RCC 7860 (cell line): Measurements from ENCODE around the gene HNRNPUL1.
"Not testable (repeated sequence)": the region's sequence is repeated elsewhere in the genome, so short reads cannot be mapped to it uniquely, and the experiment has no call there.

Experiments
- DNase-seq: peaks from one replicate; pipeline ENCODE4 v3.0.0-alpha.2; 2015; ENCODE audit warnings: low spot score
- FAIRE-seq: peaks from 2 replicates; lab custom pipeline; 2012; peaks lifted over from hg19 to GRCh38; lab: Jason Lieb, UNC

Gene HNRNPUL1

DNA sequence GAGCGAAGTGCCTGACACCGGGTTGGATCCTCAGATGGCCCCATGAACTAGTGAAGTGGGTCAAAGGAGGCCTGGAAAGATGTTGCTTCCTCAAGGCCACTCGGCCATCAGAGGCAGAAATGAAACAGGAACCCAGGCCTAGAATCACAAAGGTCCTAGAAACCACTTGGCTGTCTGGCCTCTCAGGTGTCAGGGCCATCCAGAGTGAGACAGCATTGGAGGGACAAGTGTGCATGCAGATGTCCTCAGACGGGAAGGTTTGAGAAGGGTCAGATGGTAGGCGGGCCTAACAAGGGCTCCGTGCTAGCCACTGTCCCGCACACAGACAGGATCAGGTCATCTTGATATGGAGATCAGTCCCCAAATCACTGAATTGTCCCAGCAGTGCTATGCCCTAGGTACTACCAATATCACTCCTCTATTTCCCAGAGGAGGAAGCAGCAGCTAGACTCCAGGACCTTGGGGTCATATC lies 60.1 kb downstream of the HNRNPUL1 start:
- FAIRE-seq, result no peak
- DNase-seq, result no peak

DNA sequence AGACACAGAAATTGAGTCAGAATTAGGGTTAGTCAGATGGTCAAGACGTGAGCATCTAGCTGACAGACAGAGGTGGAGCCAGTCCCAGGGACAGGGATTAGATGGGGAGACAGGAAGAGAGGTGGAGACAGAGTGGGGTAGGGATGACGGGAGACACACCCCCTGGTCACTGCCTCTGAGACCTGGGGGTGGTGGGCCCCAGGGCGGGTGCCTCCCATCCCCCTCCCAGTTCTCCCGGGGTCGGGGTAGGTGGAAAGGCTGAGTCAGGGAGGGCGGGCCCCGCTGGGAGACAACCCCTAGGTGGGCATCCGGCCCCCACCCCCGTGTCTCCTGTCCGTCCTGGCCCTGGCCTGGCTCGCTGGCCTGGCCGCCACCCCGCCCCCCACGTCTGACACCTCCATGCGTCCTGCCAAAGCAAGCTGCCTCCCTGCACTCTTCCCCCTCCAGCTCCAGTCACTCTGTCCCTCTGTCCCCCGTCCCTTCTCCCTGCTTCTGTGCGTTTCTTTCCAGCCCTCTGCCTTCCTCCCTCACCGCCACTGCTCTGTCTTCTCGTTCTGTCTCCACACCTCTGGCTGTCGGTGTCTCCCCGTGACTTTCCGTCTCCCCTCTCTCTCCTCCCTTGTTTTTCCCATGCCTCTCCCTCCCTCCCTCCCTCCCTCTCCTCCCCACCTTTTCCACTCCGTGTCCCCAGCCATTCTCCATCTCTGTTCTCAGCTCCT lies 60.9 kb downstream of the HNRNPUL1 start:
- peak; percentile 74 for DNase-seq
- FAIRE-seq, result peak; percentile 36

GRCh38 chr19:41325640-41325946 lies 61.4 kb downstream of the HNRNPUL1 start:
- DNase-seq (no peak), FAIRE-seq (no peak)

DNA sequence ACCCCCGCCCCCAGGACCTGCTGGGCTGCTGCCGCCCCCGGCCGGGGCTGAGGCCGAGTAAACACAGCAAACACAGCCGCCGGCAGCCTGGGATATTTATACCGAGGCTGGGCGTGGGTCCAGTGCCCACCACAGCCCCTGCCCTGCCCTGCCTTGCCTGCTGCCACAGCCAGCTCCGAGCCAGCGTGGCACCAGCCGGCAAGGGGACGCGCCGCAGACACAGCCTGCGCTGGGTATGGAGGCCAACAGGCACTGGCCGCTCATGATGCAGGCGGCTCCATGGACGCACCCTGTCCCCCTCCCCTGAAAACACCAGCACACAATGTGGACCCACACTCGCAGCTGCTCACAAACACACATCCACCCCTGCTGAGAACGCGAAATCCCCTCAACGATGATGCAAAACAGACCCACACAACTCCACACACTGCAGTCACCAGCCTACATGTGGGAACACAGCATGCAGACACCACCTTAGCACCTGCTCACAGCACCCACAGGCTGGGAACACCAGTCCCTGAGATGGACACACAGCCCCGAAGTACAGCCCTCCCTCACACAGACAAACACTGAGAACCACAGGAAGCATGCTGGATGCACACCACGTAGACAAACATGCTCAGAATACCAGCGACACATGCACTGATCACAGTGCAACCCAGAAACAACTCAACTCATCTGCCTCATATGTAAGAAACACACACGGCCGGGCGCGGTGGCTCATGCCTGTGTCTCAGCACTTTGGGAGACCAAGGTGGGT lies 62.0 kb downstream of the HNRNPUL1 start:
- DNase-seq, result peak; percentile 75
- FAIRE-seq, result no peak

DNA sequence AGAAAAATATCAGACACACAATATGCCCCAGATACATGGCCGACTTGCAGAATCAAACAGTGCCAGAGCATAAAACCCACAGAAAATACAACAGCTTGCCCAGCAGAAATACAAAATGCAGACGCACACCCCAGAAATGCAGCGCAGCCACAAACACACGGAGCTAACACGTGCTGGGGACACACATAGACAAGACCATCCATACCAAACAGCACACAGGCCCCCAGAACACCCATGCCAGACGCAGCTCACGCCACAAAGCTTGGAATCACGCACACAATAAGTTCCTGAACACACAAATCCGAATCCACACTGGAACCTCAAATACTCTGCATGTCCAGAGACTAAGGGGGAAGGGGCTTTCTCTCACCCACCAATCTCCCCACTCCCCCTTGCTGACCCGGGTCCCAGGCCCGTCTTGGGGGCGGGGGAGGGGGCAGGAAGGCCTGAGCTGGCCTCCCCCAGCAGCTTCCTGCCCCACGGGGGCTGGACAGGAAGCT lies 63.0 kb downstream of the HNRNPUL1 start:
- no peak for DNase-seq
- no peak for FAIRE-seq

DNA sequence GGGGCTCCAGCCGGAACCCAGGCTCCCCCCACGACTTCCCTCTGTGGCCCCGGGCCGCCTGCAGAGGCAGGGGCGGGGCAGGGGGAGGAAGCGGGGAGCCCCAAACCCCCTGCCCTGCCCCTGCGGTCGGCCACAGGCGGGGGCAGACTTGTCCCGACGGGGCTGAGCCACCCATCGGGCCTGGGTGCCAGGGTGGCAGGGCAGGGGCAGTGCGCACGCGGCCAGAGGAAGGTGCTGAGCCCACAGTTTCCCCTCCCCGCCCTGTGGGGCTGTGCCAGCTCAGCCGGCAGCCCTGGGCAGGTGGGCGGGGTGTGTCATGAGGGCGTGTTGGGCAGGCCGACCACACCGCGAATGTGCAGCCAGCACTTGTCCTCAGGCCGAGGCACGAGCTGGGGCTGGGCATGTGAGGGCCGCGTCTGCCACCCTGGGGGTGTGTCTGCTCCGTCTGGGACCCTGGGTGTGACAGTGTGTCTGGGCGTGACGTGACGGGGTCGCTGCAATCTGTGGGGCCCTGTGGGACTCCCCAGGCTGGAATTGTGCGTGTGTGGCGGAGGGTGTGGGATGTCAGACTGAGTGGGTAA lies 63.5 kb downstream of the HNRNPUL1 start:
- peak; percentile 46 for FAIRE-seq
- peak; percentile 72 for DNase-seq

DNA sequence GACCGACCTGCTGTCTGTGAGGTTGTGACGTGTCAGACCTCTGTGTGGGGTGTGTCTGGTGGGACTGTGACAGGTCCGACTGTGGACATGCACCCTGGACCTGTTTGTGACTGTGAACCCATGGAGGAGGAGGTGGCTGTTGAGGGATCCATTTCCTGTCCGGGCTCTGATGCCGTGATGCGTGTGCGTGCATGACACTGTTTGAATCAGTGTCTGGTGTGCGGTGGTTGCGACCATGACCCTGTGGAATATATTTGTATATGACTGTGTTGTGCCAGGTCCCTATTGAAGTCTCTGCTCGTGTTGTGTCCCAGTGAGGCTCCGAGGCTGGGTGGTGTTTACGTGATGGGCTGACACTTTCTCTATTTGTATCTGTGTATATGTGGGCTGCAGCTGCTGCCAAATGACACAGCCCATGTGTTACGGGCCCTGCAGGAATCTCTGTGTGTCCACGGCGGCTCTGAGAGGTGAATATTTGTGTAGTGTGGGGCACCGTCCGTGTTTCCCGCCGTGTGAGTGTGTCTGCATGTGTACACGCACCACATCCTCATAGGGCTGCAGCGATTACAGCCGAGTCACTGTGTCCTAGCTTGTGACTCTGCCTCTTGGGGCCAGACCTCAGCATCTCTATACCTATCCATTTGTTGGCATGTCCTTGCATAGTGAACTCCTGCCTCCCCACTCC lies 64.1 kb downstream of the HNRNPUL1 start:
- DNase-seq (no peak), FAIRE-seq (no peak)

DNA sequence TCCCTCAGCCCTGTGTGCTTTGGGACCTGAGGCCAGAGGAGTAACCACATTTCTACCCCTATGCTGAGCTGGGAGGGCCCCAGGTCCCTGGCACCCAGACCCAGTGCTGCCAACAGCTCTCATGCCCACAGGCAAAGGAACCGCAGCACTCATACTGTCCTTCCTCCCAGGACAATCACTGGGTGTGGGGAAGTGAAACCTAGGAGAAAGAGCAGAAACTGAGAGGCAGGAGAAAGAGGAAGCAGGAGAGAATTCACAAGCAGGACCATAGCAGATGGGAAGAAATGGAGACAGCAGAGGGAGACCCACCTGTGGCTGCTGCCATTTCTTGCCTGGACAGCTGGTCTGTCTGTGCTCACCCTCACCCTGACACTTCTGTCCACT lies 64.7 kb downstream of the HNRNPUL1 start:
- FAIRE-seq, result no peak
- DNase-seq, result no peak

- DNase-seq, result no peak
- no peak for FAIRE-seq
Measured at GRCh38 chr19:41330481-41330880, 66.3 kb downstream of the HNRNPUL1 start.

GRCh38 chr19:41330946-41331678 lies 66.9 kb downstream of the HNRNPUL1 start:
- DNase-seq (no peak), FAIRE-seq (no peak)

DNA sequence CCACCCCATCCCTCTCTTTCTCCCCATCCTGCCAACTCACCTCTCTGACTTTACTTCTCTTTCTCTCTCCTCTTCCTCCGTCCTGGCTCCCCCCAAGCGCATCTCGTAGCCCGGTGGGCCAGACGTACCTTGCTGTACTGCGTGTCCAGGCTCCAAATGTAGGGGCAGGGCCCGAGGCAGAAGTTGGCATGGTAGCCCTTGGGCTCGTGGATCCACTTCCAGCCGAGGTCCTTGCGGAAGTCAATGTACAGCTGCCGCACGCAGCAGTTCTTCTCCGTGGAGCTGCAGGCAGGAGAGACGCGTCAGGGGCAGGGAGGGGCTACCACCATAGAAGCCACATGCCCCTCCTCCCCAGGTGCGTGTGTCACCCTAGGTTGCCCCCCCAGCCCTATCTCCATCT lies 67.8 kb downstream of the HNRNPUL1 start:
- no peak for FAIRE-seq

GRCh38 chr19:41332468-41332867 lies 68.3 kb downstream of the HNRNPUL1 start:
- FAIRE-seq (no peak), DNase-seq (no peak)

More for the DNA sequence above, 67.8 kb downstream of the HNRNPUL1 start:
- DNase-seq, result no peak

GRCh38 chr19:41334793-41335192 lies 70.6 kb downstream of the HNRNPUL1 start:
- FAIRE-seq (no peak), DNase-seq (no peak)

DNA sequence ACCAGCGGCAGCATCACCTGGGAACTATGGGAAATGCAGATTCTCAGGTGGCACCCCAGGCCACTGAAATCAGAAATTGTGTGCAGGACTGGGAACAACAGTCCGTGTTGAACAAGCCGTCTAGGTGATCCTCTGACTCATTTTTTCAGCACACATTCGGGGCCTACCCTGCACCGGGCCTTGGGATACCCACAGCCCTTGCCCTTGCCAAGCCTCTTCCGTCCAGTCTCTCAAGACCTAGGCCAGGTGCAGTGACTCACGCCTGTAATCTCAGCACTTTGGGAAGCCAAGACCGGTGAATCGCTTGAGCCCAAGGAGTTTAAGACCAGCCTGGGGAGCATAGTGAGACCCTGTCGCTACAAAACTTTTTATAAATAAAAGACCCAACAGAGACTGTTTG lies 71.3 kb downstream of the HNRNPUL1 start:
- DNase-seq (no peak), FAIRE-seq (no peak)

DNA sequence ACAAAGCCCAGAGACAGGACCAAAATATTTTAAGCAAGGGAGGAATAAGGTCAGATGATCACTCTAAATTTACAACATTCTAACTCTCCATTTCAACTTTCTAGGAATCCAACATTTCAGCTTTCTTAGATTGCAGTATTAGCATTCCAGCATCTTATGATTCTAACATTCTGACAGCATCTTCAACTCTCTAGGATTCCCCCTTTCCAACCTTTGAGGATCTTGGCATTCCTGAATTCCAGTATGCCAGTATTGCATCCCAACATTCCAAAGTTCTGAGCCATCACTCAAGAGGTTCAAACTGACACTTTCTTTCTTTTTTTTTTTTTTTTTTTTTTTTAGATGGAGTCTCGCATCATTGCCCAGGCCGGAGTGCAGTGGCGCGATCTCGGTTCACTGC lies 75.8 kb downstream of the HNRNPUL1 start:
- FAIRE-seq (peak; percentile 90), DNase-seq (peak; percentile 86)

DNA sequence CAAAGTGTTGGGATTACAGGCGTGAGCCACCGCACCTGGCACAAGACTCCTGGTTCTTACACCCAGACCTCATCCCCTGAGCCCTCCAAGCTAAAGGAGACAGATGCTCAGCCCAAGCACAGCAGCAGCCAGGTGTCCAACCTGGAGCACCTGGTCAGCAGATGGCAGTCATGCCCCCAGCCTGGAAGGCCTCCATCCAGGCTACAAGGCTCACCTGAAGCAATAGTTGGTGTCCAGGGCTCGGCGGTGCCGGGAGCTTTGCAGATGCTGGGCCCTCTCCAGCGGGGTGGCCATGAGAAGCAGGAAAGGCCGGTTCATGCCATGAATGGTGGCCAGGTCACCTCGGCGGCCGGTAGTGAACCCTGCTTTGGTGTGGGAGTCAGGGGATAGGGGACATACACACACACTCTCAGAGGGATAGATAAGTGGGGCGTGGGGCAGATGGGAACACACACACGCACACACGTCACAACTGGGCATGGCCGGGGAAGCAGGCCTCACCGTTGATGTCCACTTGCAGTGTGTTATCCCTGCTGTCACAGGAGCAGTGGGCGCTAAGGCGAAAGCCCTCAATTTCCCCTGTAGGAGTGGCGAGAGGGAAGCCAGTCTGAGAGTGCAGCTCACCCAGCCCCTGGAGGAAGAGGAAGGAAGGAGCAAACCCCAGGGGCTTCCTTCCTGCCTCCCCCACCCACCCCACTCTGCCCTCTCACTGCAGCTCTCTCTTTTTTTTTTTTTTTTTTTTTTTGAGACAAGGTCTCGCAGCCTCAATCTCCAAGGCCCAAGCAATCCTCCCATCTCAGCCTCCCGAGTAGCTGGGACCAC lies 77.7 kb downstream of the HNRNPUL1 start:
- no peak for DNase-seq
- no peak for FAIRE-seq

DNA sequence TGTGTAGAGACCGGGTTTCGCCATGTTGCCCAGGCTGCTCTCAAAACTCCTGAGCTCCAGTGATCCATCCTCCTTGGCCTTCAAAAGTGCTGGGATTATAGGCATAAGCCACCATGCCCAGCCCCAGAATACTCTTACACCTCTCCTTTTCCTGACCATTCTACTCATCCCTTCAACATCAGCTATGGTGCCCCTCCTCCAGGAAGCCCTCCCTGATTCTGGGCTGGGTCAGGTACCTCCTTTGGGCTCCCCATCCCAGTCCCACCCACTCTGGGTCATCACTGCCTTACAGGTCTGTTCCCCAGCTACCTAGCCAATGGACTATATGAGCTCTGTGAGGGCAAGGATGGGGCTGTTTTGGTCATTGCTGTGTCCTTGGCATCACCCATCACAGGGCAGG lies 80.0 kb downstream of the HNRNPUL1 start:
- FAIRE-seq, result no peak
- no peak for DNase-seq

- not testable (repeated sequence) for FAIRE-seq, DNase-seq
Measured at GRCh38 chr19:41346916-41347315, 82.7 kb downstream of the HNRNPUL1 start.

- no peak for FAIRE-seq
- DNase-seq, result no peak
Measured at GRCh38 chr19:41350735-41351338, 86.7 kb downstream of the HNRNPUL1 start.
